Stromal cell of bone marrow (primary cell): Measurements from ENCODE around the gene DSCAM.
"Not testable (repeated sequence)": the region's sequence is repeated elsewhere in the genome, so short reads cannot be mapped to it uniquely, and the experiment has no call there.

ENCODE experiments used
- DNase-seq: peaks from one replicate; pipeline ENCODE4 v3.0.0-alpha.2; 2012; ENCODE audit warnings: low read depth

DSCAM gene

GRCh38 chr21:40846587-40847411, at the start of gene DSCAM:
Gene DSCAM (minus strand): TSS chr21:40847158. CDS start chr21:40846661, 497 bp downstream.
- no peak for DNase-seq

- DNase-seq = not testable (repeated sequence)
These were observed 48.7 kb upstream of the DSCAM start for GRCh38 chr21:40895697-40896096.

- DNase-seq = no peak
These were observed 40.0 kb upstream of the DSCAM start for GRCh38 chr21:40886931-40887330.

GRCh38 chr21:40886006-40886405, 39.0 kb upstream of the DSCAM start:
- DNase-seq = no peak

GRCh38 chr21:40882192-40882915, 35.4 kb upstream of the DSCAM start:
- no peak for DNase-seq

- no peak for DNase-seq
These were observed 34.8 kb upstream of the DSCAM start for GRCh38 chr21:40881767-40882166.

- no peak for DNase-seq
These were observed 24.1 kb upstream of the DSCAM start for GRCh38 chr21:40871099-40871498.

GRCh38 chr21:40863839-40864238, 16.9 kb upstream of the DSCAM start:
- DNase-seq = no peak

- no peak for DNase-seq
These were observed 11.6 kb upstream of the DSCAM start for GRCh38 chr21:40858517-40858916.

- no peak for DNase-seq
These were observed 7.2 kb upstream of the DSCAM start for GRCh38 chr21:40853956-40854688.

GRCh38 chr21:40852563-40852962, 5.6 kb upstream of the DSCAM start:
- DNase-seq = no peak

- DNase-seq = no peak
These were observed 4.8 kb upstream of the DSCAM start for GRCh38 chr21:40851749-40852148.

- DNase-seq = no peak
These were observed 3.1 kb upstream of the DSCAM start for GRCh38 chr21:40850071-40850470.

GRCh38 chr21:40847951-40848350, 993 bp upstream of the DSCAM start:
- no peak for DNase-seq

GRCh38 chr21:40846103-40846502, 855 bp downstream of the DSCAM start:
- no peak for DNase-seq

GRCh38 chr21:40845441-40845995, 1.4 kb downstream of the DSCAM start:
- DNase-seq = no peak

- no peak for DNase-seq
These were observed 2.0 kb downstream of the DSCAM start for GRCh38 chr21:40844935-40845334.

GRCh38 chr21:40842197-40842552, 4.8 kb downstream of the DSCAM start:
- DNase-seq = no peak

GRCh38 chr21:40841524-40842196, 5.3 kb downstream of the DSCAM start:
- no peak for DNase-seq

- no peak for DNase-seq
These were observed 6.4 kb downstream of the DSCAM start for GRCh38 chr21:40840401-40841125.

GRCh38 chr21:40839521-40839920, 7.4 kb downstream of the DSCAM start:
- no peak for DNase-seq
